ENCODE measurements around the gene DDX54. TPM values are rescaled to one million over a fixed set of nuclear protein-coding genes. Genes with fewer than 3 reads are reported as not detected.

Gene DDX54
- total RNA-seq, 1 experiment from 2014 or later = 93.9 TPM

DNA sequence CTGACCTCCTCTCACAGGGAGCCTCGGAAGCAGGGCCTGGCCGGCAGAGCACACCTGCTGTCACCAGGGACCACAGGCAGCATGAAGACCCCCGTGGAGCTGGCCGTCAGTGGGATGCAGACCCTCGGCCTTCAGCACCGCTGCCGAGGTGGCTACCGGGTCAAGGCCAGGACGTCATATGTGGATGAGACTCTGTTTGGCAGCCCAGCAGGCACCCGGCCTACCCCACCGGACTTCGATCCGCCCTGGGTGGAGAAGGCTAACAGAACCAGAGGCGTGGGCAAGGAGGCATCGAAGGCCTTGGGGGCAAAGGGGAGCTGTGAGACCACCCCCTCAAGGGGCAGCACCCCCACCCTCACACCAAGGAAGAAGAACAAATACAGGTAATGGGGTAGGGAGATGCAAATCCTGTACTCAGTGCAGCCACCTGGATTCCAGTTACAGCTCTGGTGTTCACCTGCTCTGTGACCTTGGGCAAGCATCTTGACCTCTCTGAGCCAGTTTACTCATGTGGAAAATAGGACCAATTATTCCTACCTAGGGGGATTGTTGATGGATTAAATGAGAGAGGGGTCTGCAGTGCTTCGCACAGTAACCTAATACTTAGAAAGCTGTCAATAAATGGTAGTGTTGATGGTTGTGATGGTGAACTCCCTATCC, 1.5 kb upstream of the DDX54 start:
- Histone ChIP-seq H3K4me3 (ENCODE audit: insufficient read depth, low read depth, low read length) (no peak overlapping the region), H3K27me3 (ENCODE audit: control insufficient read depth, insufficient read depth, low read length) (no peaks in the 10 kb centered on the region), H3K36me3 (replicated peaks; ENCODE audit: control insufficient read depth, insufficient read depth, low read length) (peaks cover 13% of the 10 kb centered on the region)
- no peak for DNase-seq

GRCh38 chr12:113186033-113186365, 721 bp upstream of the DDX54 start:
- no peak for DNase-seq
- Histone ChIP-seq H3K4me3 (ENCODE audit: insufficient read depth, low read depth, low read length) (peak overlapping the region; percentile 97), H3K27me3 (ENCODE audit: control insufficient read depth, insufficient read depth, low read length) (no peaks in the 10 kb centered on the region), H3K36me3 (replicated peaks; ENCODE audit: control insufficient read depth, insufficient read depth, low read length) (peaks cover 14% of the 10 kb centered on the region)

DNA sequence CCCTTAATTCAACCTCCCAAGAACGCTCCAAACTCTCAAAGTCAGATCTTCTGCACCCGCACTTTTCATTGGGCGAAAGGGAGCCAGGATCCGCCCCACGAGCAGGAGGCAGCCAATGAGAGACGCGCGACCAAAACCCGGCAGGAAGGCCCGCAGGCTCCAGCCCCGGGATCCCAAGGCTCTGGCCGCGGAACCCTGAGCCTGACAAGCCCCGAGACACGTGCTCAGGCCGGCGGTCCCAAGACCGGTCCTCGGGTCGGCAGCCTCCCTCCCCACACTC, 438 bp downstream of the DDX54 start:
- H3K27me3 ChIP-seq (ENCODE audit: control insufficient read depth, insufficient read depth, low read length) = no peaks in the 10 kb centered on the region
- H3K36me3 ChIP-seq (replicated peaks; ENCODE audit: control insufficient read depth, insufficient read depth, low read length) = peaks cover 21% of the 10 kb centered on the region
- DNase-seq = peak; percentile 97
- H3K4me3 ChIP-seq (ENCODE audit: insufficient read depth, low read depth, low read length) = peak overlapping the region; percentile 97

DNA sequence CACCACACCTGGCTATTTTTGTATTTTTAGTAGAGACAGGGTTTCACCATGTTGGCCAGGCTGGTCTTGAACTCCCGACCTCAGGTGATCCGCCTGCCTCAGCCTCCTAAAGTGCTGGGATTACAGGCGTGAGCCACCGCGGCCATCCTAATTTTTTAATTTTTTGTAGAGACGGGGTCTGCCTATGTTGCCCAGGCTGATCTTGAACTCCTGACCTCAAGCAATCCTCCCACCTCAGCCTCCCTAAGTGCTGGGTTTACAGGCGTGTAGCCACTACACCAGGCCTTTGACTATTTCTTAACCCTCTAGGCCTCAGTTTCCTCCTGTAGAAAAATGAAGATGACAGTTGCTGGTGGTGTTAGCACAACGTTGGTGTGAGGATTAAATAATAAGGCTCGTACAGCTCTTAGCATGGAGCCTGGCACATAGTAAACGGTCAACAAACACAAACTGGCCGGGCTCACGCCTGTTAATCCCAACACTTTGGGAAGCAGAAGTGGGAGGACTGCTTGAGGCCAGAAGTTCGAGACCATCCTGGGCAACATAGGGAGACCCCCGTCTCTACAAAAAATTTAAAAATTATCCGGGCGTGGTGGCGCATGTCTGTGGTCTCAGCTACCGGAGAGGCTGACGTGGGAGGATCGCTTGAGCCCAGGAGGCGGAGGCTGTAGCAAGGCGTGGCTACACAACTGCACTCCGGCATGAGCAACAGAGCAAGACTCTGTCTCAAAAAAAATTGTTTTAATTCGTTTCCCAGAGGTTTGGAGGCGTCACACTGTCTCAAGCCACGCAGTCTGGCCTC, 979 bp downstream of the DDX54 start:
- peak overlapping the region; percentile 97 for H3K4me3 ChIP-seq (ENCODE audit: insufficient read depth, low read depth, low read length)
- no peak for DNase-seq
- H3K36me3 ChIP-seq (replicated peaks; ENCODE audit: control insufficient read depth, insufficient read depth, low read length) = peaks cover 23% of the 10 kb centered on the region
- H3K27me3 ChIP-seq (ENCODE audit: control insufficient read depth, insufficient read depth, low read length) = no peaks in the 10 kb centered on the region

DNA sequence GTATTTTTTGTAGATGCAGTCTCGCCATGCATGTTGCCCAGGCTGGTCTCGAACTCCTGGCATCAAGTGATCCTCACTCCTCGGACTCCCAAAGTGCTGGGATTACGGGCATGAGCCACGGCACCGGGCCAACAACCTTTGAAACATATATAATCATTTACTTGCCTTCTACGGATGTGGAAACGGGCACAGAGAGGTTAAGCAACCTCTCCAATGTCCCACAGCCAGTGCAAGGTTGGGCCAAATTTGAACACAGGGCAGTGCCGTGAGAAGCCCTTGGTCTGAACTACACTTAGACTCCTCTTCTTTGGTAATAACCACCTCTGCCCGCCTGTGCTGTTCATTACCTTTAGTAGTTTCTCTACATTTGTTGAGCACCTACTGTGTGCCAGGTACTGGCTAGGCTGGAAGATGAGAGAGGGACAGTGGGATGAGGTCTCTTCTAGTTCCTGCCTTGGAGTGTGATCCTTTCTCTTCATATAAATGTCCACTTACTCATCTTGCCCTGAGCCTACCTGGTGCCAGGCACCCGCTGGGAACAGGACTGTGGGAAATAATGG, 2.2 kb downstream of the DDX54 start:
- no peak for DNase-seq
- Histone ChIP-seq H3K4me3 (ENCODE audit: insufficient read depth, low read depth, low read length) (no peak overlapping the region), H3K27me3 (ENCODE audit: control insufficient read depth, insufficient read depth, low read length) (no peaks in the 10 kb centered on the region), H3K36me3 (replicated peaks; ENCODE audit: control insufficient read depth, insufficient read depth, low read length) (peaks cover 31% of the 10 kb centered on the region)

GRCh38 chr12:113181975-113182374, 3.3 kb downstream of the DDX54 start:
- no peak overlapping the region for H3K4me3 ChIP-seq (ENCODE audit: insufficient read depth, low read depth, low read length)
- peaks cover 39% of the 10 kb centered on the region for H3K36me3 ChIP-seq (replicated peaks; ENCODE audit: control insufficient read depth, insufficient read depth, low read length)
- no peaks in the 10 kb centered on the region for H3K27me3 ChIP-seq (ENCODE audit: control insufficient read depth, insufficient read depth, low read length)
- no peak for DNase-seq

DNA sequence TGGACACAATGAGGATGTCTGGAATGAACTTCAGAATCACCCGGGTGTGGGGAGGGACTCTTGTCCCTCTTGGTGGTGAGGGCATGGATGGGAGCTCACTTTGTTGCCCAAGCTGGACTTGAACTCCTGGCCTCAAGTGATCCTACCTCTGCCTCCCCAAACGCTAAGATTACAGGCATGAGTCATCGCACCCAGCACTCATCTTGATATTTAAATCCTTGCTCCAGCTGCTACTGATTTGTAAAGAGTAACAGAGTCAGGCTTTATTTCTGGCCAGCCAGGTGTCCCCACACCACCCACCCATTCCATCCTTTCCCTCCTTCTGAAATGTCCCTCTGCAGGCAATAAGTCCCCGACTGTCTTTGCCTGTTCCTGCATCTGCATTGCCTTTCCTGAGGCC, 4.9 kb downstream of the DDX54 start:
- peaks cover 46% of the 10 kb centered on the region for H3K36me3 ChIP-seq (replicated peaks; ENCODE audit: control insufficient read depth, insufficient read depth, low read length)
- H3K4me3 ChIP-seq (ENCODE audit: insufficient read depth, low read depth, low read length) = no peak overlapping the region
- H3K27me3 ChIP-seq (ENCODE audit: control insufficient read depth, insufficient read depth, low read length) = no peaks in the 10 kb centered on the region
- no peak for DNase-seq

DNA sequence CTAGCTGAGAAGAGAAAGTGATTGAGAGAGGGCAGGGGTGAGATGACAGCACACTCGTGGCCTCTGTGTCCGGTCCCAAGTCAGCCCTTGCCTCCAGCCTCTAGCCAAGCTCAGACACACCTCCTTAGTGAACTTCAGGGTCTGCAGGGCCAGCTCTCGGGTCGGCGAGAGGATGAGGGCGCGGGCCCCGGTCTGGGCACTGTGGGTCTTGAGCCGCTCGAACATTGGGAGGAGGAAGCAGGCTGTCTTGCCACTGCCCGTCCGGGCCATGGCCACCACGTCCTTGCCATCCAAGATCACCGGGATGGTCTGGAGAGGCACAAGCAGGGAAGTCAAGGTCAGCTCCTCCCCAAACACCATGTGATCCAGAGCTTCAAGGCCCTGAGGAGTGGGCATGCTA, 6.3 kb downstream of the DDX54 start:
- DNase-seq = no peak
- H3K36me3 ChIP-seq (replicated peaks; ENCODE audit: control insufficient read depth, insufficient read depth, low read length) = peaks cover 48% of the 10 kb centered on the region
- no peak overlapping the region for H3K4me3 ChIP-seq (ENCODE audit: insufficient read depth, low read depth, low read length)
- no peaks in the 10 kb centered on the region for H3K27me3 ChIP-seq (ENCODE audit: control insufficient read depth, insufficient read depth, low read length)

- H3K36me3 ChIP-seq (replicated peaks; ENCODE audit: control insufficient read depth, insufficient read depth, low read length) = peaks cover 61% of the 10 kb centered on the region
- no peaks in the 10 kb centered on the region for H3K27me3 ChIP-seq (ENCODE audit: control insufficient read depth, insufficient read depth, low read length)
- peak; percentile 96 for DNase-seq
- no peak overlapping the region for H3K4me3 ChIP-seq (ENCODE audit: insufficient read depth, low read depth, low read length)
These were observed 10.6 kb downstream of the DDX54 start for GRCh38 chr12:113174461-113175384.

- Histone ChIP-seq H3K27me3 (ENCODE audit: control insufficient read depth, insufficient read depth, low read length) (no peaks in the 10 kb centered on the region), H3K36me3 (replicated peaks; ENCODE audit: control insufficient read depth, insufficient read depth, low read length) (peaks cover 54% of the 10 kb centered on the region), H3K4me3 (ENCODE audit: insufficient read depth, low read depth, low read length) (no peak overlapping the region)
- no peak for DNase-seq
These were observed 12.1 kb downstream of the DDX54 start for GRCh38 chr12:113173081-113173698.

DNA sequence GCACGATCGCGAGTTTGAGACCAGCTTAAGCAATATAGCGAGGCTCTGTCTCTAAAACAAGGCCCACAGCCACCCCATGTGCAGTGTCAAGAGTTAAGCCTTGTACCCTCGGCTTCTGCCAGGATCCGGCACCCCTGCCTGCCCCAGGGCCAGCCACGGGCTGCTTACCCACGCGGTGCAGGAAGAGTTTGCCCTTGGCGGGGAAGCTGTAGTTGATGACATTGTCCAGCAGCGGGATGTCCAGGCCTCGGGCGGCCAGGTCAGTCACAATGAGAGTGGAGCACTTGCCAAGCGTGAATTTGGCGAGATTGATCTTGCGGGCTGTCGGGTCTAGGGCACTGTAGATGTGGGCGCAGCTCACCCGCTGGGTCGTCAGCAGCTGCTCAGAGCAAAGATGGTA, 13.1 kb downstream of the DDX54 start:
- Histone ChIP-seq H3K27me3 (ENCODE audit: control insufficient read depth, insufficient read depth, low read length) (no peaks in the 10 kb centered on the region), H3K4me3 (ENCODE audit: insufficient read depth, low read depth, low read length) (no peak overlapping the region), H3K36me3 (replicated peaks; ENCODE audit: control insufficient read depth, insufficient read depth, low read length) (peaks cover 47% of the 10 kb centered on the region)
- no peak for DNase-seq

DNA sequence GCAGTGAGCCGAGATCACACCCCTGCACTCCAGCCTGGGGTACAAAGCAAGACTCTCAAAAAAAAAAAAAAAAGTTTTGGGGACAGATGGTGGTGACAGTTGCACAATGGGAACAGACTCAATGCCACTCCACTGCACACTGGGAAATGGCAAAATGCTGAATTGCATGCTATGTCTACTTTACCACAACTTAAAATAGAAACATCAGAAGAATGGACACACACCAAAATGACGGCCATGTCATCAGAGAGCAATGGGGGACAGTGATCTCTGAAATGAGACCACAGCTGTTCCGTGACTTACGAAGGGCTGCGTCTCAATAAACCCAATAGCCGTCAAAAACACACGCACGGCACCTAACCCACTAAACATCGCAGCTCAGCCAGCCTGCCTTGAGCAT, 13.7 kb downstream of the DDX54 start:
- no peak for DNase-seq
- H3K4me3 ChIP-seq (ENCODE audit: insufficient read depth, low read depth, low read length) = no peak overlapping the region

DNA sequence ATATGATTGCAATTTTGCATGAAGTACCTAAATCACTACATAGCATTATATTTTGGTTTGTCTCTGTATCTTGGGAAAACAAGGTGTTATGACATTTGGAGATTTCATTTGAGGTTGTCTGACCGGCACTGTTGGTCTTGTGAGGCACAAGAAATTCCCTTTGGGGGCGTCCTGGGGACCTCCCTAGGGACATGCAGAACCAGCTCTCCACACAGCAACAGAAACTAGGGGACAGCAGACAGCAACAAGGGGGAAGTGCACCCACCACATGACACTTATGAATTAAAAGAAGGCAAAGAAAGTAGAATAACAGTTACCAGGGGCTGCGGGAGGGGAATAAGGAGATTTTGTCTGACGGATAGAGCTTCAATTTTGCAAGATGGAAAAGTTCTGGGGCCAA, 14.4 kb downstream of the DDX54 start:
- Histone ChIP-seq H3K36me3 (replicated peaks; ENCODE audit: control insufficient read depth, insufficient read depth, low read length) (peaks cover 41% of the 10 kb centered on the region), H3K4me3 (ENCODE audit: insufficient read depth, low read depth, low read length) (no peak overlapping the region), H3K27me3 (ENCODE audit: control insufficient read depth, insufficient read depth, low read length) (no peaks in the 10 kb centered on the region)
- DNase-seq = no peak

More for the DNA sequence above, 13.7 kb downstream of the DDX54 start:
- no peaks in the 10 kb centered on the region for H3K27me3 ChIP-seq (ENCODE audit: control insufficient read depth, insufficient read depth, low read length)
- peaks cover 43% of the 10 kb centered on the region for H3K36me3 ChIP-seq (replicated peaks; ENCODE audit: control insufficient read depth, insufficient read depth, low read length)

- no peak overlapping the region for H3K4me3 ChIP-seq (ENCODE audit: insufficient read depth, low read depth, low read length)
- H3K27me3 ChIP-seq (ENCODE audit: control insufficient read depth, insufficient read depth, low read length) = no peaks in the 10 kb centered on the region
- DNase-seq = no peak
- H3K36me3 ChIP-seq (replicated peaks; ENCODE audit: control insufficient read depth, insufficient read depth, low read length) = peaks cover 40% of the 10 kb centered on the region
These were observed 14.8 kb downstream of the DDX54 start for GRCh38 chr12:113170457-113170856.
